DLD1 (cell line): ENCODE measurements around the gene CCL4.
"Not testable (repeated sequence)": the region's sequence is repeated elsewhere in the genome, so short reads cannot be mapped to it uniquely, and the experiment has no call there.

Experiments
- in situ Hi-C: cut with HindIII; loops from 2 replicates; pipeline ENCODE4 v1.10.0; 2017; ENCODE audit warnings: low sequenced_read_pairs

CCL4 gene

DNA sequence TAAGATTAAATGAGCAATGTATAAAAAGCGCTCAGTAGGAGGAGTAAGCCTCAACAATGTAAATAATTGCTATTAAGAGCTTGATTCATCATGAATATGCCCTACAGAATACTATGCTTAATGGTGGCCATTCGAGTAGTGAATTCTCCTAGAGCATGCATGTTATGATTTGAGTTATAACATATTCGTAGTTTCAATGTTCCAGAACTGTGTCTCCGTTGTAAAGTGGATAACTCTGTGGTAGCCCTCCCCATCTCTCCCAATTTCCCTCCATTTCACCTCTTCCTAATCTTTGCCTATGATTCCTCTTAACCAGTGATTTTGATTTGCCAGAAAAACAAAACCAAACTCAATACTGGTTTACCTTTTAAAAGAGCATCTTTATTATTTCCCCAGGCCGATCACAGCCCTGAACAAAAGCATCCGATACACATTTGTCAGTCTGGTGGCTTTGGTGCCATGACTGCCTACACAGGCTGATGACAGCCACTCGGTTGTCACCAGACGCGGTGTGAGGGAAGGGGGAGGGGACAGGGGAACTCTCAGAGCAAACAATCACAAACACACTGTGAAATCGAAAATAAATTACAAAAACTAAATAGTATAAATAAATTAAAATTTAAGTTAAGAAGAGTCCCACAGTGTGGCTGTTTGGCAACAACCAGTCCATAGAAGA, 15.6 kb upstream of the CCL4 start:
- in situ Hi-C loops, result not testable (repeated sequence)

DNA sequence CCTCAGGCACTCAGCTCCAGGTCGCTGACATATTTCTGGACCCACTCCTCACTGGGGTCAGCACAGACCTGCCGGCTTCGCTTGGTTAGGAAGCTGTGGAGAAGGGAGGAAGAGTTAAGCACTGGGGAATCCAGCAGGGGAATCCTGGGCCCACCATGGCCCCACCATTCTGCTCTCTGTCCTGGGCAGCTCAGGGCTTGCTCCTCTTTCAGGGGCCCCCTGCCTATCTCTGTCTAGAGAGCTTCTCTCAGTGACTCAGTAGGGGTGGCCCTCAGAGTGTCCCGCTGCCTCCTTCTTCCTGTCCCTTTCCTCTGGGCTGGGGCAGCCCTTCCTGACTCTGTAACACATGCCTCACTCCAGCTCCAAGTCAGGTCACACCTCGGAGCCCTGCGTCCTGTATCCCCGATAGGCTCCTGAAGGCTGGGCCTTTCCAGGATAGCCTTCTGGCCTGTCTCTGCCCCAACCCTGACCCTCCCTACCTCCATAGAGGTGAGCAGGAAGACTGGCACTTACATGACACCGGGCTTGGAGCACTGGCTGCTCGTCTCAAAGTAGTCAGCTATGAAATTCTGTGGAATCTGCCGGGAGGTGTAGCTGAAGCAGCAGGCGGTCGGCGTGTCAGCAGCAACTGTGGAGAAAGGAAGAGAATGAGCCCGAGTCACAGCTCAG, 14.8 kb upstream of the CCL4 start:
- in situ Hi-C loops, result no loop called here

DNA sequence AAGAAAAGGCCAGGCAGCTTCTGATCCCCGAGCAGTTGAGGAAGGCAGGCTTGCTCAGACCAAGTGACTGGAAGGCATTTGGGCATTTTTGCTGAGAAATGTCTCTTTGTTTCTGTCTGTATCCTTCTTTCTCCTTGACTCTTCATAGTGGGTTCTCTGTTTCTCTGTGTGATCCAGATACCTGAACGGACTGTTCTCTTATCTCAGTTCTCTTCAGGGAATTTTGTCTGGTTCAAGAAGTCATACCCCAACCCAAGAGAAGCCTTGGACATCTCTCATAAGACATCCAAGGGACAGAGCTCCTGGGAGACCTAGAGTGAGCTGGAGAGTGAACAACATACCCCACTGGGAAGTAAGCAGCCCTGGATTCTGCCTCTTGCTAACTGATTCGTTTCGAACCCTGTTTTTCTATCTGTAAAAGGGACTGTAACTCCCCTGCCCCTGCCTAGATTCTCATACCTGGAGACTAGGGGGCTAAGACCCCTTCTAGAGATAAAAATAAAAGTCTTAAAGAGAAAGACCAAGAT, 14.2 kb upstream of the CCL4 start:
- in situ Hi-C loops, result no loop called here

DNA sequence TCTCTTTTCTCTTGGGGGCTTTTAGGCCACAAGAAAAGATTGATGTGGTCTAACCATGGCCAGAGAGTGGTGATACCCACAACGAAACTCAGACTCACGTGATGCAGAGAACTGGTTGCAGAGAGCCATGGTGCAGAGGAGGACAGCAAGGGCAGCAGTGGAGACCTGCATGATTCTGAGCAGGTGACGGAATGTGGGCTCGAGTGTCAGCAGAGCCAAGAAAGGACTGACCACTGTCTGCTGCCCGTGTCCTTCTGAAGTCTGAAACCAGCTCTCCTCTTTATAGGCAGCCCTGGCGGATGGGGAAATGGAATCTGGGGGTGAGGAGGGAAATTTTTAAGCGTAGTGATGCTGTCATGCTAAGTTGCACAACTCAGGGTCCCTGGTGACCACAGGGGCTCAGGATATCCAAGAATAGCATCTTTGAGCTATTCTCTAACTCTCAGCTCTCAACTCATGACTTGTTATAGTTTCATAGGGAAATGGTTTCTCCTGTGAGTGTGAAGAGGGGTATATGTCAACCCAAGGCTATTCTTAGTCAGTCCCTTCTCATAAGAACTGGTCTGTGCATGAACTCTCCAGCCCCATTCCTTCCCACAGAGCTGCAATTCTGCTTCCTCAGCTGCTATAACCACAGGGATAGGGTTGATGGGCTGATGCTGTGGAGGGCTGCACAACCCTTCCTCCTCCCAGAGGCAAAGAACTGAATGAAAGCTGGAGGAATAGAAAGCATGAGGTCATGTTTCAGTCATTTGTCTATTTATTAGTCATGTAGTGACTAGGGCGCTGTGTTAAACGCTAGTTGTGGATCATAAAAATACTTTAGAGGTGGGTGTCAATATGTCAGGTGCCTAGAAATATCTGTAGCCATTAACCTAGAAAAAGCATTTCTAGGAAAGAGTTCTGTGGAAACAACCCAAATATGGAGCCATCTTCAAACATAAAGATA, 13.5 kb upstream of the CCL4 start, which contains the start of gene CCL3:
TSS of gene CCL3 (minus strand) at position 256 of the 949 bp plus-strand sequence. CDS start at position 171, 85 bp downstream.
- in situ Hi-C loops, result no loop called here

DNA sequence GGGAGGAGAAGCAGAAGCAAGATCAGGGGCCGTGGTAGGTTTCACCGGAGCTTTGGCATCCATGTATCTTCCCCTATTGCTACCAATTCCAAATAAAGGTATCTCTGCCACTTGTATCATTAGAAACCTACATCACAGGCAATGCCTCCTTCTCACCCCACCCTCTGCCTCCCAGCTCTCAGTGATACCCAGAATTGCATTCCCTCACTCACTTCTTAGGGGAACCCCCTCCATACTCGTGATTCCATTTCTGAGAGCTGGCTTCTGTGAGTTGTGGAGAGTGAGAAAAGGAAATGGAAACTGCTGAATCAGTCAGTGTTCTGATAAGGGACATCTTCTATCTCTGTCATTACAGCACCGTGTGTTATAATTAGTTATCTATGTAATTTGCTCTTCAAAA, 11.4 kb upstream of the CCL4 start:
- in situ Hi-C loops, result no loop called here

DNA sequence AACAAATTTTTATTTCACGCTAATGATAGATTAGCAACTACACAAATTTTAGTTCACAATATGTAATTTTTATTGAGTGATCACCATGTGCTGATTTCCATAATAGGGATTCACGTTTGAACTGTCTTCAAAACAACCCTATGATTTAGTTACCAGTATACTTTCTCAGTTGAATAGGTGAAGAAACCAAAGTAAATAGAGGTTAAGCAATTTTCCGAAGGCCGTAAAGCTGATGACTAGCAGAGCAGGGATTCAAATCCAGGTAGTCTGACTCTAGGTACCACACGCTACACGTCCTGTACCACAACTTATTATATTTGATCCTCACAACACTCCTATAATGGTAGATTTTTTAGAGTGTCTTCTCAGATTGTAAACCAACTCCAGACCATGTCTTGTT, 10.9 kb upstream of the CCL4 start:
- in situ Hi-C loops, result not testable (repeated sequence)

DNA sequence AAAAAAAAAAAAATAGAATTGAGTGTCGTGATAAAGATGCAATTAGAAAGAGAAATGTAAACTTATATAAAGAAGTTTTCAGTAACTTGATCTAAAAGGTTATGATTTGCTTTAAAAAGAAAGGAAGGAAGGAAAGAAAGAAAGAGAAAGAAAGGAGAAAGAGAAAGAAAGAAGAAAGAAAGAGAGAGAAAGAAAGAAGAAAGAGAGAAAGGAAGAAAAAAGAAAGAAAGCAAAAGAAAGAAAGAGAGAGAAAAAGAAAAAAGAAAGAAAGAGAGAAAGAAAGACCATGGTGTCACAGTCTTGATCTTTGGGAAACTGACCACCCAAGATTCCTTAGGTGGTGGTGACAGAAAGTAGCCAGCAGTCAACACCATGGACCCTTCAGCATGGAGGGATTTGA, 9.4 kb upstream of the CCL4 start:
- in situ Hi-C loops, result no loop called here

DNA sequence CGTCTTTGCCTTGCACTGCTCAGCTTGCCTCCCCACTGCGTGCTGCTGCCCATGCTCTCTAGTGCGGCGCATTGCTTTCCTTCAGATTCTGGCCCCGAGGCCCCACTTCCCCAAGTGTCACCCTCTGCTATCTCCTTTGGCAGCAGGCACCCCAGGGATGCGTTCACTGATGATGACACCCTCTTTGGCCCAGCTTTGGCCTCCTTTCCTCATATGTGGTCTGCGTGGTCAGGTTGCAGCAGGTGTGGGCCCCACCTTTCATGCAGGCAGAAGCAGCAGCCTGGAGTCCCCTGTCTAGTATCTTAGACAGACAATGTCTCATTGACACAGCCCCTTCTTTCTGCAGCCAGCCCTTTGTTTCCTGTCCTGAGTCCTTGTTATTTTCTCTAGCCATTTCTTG, 8.9 kb upstream of the CCL4 start:
- in situ Hi-C loops, result no loop called here

DNA sequence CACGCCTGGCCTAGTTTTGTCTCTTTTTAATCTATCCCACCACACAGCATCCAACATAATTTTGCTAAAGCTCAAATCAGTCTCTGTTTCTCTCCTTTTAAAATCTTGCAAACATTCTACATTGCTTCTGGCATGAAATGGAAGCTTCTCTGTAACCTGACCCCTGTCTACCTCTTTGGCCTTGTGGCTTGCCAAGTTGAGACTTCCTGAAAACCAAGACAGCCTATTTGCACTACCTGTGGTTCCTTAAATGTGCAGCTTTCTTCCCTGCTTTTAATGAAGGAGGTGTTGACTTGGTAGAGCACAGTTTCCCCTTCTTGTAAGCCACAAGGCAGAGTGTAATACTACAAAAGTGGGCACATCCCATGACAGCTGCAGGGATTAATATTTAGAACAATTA, 7.6 kb upstream of the CCL4 start:
- in situ Hi-C loops, result no loop called here

DNA sequence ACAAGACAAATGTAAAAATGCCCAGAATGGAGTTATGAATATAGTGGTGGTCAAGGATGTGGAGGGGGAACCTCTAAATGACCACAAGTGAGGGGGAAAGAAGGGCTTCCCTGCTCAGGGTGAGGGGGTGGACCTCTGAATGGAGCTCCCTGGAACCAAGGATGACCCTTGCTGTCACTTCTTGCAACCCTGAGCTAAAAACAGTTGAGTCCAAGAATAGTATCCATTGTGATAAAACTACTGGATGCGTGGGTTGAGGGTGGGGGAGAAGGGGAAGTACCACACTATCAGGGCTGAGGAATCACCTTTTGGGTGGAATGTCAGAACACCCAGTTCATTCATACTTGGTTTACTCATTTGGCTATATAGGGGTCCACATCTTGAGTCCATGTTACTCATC, 4.6 kb upstream of the CCL4 start:
- in situ Hi-C loops, result not testable (repeated sequence)

DNA sequence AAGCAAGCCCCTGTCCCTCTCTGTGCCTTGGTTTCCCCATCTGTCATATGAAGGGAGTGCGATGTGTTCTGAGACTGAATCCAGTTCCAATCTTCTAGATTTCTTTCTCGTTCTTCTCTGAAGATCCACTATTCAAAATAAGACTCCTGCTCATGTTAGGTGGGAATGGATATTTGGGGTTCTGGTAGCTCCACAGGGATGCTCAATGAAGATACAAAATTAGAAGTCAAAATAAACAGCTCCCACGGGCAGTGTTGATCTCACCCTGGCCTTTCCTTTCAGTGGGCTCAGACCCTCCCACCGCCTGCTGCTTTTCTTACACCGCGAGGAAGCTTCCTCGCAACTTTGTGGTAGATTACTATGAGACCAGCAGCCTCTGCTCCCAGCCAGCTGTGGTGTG, 619 bp downstream of the CCL4 start:
- in situ Hi-C loops, result not testable (repeated sequence)

DNA sequence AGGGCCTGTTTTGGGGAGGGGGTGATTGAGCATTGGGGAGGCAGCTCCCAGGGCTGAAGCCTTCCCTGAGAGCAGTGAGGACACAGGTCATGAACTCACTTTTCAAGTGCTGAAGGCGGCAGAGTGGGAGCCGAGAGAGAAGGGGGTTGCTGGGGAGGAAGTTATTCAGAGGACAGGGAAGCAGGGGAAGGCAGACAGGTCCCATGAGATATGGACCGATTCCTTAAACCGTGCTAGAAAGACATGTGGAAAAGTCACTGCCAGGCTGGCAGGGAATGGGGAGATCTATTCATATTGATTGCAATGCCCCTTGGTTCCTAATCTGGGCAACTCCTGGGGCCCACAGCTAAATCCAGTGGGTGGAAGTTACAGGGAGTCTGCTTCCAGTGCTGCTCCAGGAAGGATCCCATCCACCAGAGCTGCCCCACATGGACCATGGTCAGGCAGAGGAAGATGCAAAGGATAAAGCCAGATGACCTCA, 1.1 kb downstream of the CCL4 start:
- in situ Hi-C loops, result no loop called here

DNA sequence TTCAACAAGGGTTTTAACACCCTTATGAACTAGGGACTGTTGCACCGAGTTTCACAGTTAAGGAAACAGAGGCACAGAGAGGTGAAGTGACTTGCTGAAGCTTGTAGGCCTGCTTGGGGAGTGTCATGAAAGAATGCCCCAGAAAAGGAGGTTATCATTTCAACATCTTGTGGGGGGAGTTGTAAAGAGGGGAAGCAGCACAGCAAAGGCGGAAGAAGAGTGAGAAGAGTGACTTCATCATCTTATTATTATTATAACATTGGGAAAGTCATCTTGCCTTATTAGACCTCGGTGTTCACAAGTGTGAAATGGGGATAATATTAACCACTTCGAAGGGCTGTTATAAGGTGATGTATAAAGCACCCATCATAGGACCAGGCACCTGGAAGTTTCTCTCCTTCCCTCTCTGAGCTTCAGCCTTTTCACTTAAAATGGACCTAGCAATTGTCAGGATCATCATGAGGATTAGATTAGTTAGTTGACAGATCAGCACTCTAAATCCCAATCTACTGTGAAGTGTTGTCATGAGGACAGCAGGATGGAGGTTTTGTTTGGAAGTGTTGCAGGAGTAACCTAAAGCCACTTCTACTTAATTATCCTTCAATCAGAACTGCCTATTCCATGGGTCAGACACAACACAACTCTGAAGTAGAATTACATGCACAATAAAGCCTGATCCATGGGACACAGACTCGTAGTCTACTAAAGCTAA, 2.3 kb downstream of the CCL4 start:
- in situ Hi-C loops, result no loop called here

DNA sequence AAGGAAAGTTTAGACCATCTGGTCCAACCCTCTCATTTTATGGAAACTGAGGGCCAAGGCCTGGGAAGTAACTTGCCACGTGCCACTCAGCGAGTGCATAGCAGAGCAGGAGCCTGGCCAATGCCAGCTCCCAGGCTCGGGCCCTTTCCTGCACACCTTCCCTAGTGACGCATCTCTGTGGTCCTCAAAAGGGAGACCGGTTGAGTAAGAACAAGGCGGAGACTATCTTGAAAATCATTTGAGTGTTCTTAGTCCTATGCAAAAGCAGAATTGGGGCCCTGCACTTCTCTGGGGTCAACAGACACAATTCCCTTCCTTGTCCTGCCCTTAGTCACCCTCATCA, 2.8 kb downstream of the CCL4 start:
- in situ Hi-C loops, result no loop called here

DNA sequence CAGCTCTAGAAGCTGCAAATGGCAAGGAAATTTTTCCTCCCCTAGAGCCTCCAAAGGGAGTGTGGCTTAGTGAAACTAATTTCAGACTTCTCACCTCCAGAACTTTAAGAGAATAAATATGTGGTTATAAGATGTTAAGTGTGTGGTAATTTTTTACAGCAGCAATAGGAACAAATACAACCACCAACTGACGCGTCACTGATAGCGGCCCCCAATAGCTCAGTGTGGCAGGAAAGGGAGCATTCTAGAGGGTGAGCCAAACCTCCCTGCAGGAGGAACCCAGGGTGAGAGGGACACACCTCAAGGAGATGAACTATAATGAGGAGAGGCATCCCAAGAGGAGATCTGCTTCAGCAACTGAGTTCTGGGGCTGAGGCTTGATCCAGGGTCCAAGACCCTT, 4.0 kb downstream of the CCL4 start:
- in situ Hi-C loops, result no loop called here

DNA sequence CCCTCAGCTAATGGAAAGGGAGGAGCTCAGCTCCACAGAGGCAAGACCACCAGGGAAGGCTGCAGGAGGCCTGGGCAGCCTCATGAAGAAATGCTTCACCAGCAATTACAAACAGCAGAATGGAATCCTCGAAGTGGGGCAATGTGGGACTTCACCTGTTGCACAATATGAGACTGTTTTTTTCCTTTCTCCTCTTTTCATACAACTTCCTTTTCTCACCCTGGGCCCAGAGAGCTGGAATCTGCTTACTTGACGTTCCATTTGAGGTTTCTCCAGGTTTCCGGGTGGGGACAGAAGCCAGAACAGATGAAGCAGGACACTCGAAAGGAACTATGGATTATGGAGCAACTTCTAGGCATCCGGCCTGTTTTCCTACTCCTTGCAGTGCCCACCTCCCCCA, 4.6 kb downstream of the CCL4 start:
- in situ Hi-C loops, result not testable (repeated sequence)

DNA sequence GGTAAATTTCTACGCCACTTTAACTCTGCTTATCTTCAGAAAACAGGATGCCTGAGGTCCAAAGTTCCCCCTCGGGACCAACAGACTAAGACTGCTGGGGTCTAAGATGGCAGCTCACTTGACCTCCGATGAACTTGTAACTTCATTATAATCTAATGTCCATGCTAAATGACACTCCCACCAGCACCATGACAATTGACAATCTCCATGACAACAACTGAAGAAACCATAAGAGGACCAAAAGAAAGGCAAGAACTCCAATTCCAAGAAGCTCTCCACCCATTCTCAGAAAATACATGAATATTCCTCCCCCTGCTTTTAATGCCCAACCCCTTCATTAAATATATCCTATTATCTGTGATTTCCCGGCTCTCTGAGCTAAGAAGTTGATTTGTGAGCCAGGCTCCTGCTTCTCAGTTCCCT, 7.5 kb downstream of the CCL4 start:
- in situ Hi-C loops, result no loop called here

DNA sequence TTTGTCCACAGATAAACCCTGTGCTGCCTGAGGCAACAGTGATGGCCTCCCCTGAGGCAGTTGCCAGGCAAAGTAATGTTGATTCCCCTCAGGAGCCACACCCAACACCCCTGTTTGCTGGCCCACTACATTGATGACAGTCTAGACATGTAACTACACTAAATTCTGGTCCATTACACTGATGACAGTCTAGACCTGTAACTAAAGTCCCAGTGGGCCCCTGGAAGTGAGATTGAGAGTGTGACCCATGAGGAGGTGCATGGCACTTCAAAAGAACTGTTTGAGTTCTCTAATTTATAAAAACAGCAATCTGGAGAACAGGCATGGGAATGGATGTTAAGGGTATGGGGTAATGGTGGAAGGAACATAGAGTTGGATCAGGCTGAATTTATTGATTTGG, 8.9 kb downstream of the CCL4 start:
- in situ Hi-C loops, result no loop called here

DNA sequence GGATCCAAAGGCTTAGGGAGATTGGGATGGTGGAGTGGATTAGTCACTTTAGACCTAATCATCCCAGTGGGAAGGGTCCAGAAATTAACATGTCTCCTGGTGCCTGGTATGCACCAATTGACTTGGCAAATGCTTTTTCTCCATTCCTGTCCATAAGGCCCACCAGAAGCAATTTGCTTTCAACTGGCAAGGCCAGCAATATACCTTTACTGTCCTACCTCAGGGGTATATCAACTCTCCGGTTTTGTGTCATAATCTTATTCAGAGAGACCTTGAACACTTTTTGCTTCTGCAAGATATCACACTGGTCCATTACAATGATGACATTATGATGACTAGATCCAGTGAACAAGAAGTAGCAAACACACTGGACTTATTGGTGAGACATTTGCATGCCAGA, 9.5 kb downstream of the CCL4 start:
- in situ Hi-C loops, result not testable (repeated sequence)

DNA sequence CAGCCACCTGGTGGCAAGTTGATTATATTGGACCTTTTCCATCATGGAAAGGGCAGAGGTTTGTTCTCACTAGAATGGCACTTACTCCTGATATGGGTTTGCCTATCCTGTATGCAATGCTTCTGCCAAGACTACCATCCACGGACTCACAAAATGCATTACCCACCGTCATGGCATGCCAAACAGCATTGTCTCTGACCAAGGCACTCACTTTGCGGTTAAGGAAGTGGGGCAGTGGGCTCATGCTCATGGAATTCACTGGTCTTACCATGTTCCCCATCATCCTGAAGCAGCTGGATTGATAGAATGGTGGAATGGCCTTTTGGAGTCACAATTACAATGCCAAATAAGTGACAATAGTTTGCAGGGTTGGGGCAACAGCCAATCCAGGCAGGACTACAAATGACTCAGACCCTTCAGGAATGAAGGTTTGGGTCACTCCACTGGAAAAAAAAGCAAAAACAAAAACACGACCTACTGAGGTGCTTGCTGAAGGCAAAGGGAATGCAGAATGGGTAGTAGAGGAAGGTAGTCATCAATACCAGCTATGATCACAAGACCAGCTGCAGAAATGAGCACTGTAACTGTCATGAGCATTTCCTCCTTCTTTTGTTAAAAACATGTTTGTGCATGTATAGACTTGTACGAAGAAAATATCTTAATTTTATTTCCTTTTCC, 11.5 kb downstream of the CCL4 start:
- in situ Hi-C loops, result not testable (repeated sequence)
